Parathyroid adenoma (tissue), 2 donors: ENCODE results near the gene FKBP15.

Source experiments
- H2AFZ ChIP-seq: fragments of 300-600 bp; sonication (generic); one replicate; pipeline ENCODE4 v1.7.0; 2017; ENCODE audit warnings: antibody characterized with exemption, mild to moderate bottlenecking
- H3K27ac ChIP-seq: fragments of 300-600 bp; sonication (generic); one replicate; pipeline ENCODE4 v1.7.0; 2017
- H3K27me3 ChIP-seq: fragments of 300-600 bp; sonication (generic); one replicate; pipeline ENCODE4 v1.7.0; 2017; ENCODE audit warnings: low read length; ENCODE audit not compliant: control insufficient read depth, insufficient read depth
- H3K36me3 ChIP-seq: fragments of 300-600 bp; sonication (generic); one replicate; pipeline ENCODE4 v1.7.0; 2017; ENCODE audit warnings: low read length; ENCODE audit not compliant: control insufficient read depth, insufficient read depth
- H3K4me1 ChIP-seq: fragments of 300-600 bp; sonication (generic); one replicate; pipeline ENCODE4 v1.7.0; 2017; ENCODE audit warnings: control low read depth
- H3K4me2 ChIP-seq: fragments of 300-600 bp; sonication (generic); one replicate; pipeline ENCODE4 v1.7.0; 2017; ENCODE audit warnings: low read length
- H3K4me3 ChIP-seq: fragments of 300-600 bp; sonication (generic); one replicate; pipeline ENCODE4 v1.7.0; 2017; ENCODE audit warnings: low read depth, low read length
- H3K79me2 ChIP-seq: fragments of 300-600 bp; sonication (generic); one replicate; pipeline ENCODE4 v1.7.0; 2017; ENCODE audit warnings: control low read depth
- H3K9ac ChIP-seq: fragments of 300-600 bp; sonication (generic); one replicate; pipeline ENCODE4 v1.7.0; 2017; ENCODE audit warnings: mild to moderate bottlenecking
- H3K9me3 ChIP-seq: fragments of 300-600 bp; sonication (generic); one replicate; pipeline ENCODE4 v1.7.0; 2017; ENCODE audit warnings: low read length; ENCODE audit not compliant: control insufficient read depth
- TF ChIP-seq, protein P1 (sequence below): fragments of 300-600 bp; sonication (generic); IDR thresholded peaks from one replicate; pipeline ENCODE4 v1.7.0; 2017; ENCODE audit warnings: antibody characterized with exemption, mild to moderate bottlenecking
- donor health status: primary hyperparathyroidism.

FKBP15 gene

DNA sequence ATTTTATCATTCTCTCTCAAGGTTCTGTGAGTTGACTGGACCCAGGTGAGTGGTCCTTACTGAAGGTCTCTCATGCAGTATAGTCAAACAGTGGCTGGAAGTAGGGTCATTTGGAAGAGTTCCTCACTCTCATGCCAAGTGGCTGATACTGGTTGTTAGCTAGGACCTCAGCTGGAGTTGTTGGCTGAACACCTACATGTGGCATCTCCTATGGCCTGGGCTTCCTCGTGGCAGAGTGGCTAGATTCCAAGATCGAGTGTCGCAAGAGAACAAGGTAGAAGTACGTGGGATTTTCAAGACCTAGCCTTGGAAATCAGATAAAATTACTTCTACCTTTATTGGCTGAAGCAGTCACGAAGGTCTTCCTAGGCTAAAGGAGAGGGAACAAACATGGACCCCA is 62.6 kb downstream of the FKBP15 start:
- Histone ChIP-seq H3K27ac (peak overlapping the region; percentile 100), H3K4me1 (peaks cover 52% of the 10 kb centered on the region), H3K9me3 (no peaks in the 10 kb centered on the region), H3K9ac (no peak overlapping the region), H2AFZ (no peak overlapping the region), H3K27me3 (no peaks in the 10 kb centered on the region), H3K79me2 (peaks cover 26% of the 10 kb centered on the region), H3K36me3 (no peaks in the 10 kb centered on the region), H3K4me2 (peak overlapping the region; percentile 9), H3K4me3 (no peak overlapping the region)
- TF ChIP-seq, protein P1, sequence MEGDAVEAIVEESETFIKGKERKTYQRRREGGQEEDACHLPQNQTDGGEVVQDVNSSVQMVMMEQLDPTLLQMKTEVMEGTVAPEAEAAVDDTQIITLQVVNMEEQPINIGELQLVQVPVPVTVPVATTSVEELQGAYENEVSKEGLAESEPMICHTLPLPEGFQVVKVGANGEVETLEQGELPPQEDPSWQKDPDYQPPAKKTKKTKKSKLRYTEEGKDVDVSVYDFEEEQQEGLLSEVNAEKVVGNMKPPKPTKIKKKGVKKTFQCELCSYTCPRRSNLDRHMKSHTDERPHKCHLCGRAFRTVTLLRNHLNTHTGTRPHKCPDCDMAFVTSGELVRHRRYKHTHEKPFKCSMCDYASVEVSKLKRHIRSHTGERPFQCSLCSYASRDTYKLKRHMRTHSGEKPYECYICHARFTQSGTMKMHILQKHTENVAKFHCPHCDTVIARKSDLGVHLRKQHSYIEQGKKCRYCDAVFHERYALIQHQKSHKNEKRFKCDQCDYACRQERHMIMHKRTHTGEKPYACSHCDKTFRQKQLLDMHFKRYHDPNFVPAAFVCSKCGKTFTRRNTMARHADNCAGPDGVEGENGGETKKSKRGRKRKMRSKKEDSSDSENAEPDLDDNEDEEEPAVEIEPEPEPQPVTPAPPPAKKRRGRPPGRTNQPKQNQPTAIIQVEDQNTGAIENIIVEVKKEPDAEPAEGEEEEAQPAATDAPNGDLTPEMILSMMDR = no peak

DNA sequence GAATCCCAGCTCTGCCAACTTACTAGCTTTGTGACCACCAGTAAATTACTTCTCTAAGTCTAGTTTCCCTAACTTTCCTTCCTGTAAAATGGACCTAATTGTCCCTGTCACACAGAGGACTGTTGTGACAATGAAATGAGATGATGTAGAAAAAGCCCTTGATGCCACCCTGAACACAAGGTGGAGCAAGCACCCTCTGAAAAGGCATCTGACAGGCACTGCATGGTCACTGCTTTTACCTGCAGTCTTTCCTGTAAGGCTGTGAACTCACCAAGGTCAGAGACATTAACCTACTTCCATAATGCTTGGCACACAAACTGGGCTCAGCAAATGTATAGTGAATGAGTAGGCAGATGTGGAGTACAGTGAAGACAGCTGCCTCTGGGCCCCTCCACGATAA is 64.2 kb downstream of the FKBP15 start:
- no peaks in the 10 kb centered on the region for H3K36me3 ChIP-seq
- H3K4me2 ChIP-seq = peak overlapping the region; percentile 93
- peak overlapping the region; percentile 100 for H3K27ac ChIP-seq
- no peak overlapping the region for H3K9ac ChIP-seq
- no peak overlapping the region for H2AFZ ChIP-seq
- H3K27me3 ChIP-seq = no peaks in the 10 kb centered on the region
- peaks cover 42% of the 10 kb centered on the region for H3K79me2 ChIP-seq
- H3K4me3 ChIP-seq = peak overlapping the region; percentile 92
- TF ChIP-seq, protein P1 = no peak
- H3K4me1 ChIP-seq = peaks cover 46% of the 10 kb centered on the region
- no peaks in the 10 kb centered on the region for H3K9me3 ChIP-seq

DNA sequence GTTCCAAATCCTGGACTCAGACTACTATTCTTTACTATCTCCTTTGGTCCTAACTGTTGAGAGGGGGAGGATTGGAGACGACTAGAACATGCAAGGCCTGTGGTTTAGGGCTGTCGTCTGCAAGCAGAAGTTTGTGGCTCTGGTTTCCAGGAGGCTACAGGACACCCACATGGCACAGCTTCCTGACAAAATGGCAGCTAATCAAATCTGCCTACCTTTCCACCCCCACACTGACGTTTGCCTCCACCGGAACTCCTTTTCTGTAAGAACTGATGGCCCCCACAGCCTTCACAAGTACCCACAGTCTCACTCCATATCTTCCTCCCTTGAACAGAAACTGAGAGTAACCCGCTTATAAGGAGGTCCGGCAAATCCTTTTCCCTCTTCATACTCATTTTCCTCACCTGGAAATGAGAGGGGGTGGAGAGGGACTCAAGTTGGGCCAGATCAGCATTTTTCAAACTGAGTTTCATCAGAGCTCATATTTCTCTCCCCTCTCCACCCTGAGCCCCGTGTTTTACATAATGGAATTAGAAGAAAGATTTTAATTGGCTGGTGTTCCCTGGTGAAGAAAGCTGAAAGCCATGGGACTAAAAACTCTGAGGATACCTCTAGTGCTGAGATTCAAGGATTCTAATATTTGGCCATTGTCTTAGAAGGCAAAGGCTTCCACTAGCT is 65.0 kb downstream of the FKBP15 start:
- no peak overlapping the region for H2AFZ ChIP-seq
- peak overlapping the region; percentile 93 for H3K4me2 ChIP-seq
- H3K9ac ChIP-seq = no peak overlapping the region
- H3K79me2 ChIP-seq = peaks cover 50% of the 10 kb centered on the region
- H3K36me3 ChIP-seq = no peaks in the 10 kb centered on the region
- no peaks in the 10 kb centered on the region for H3K9me3 ChIP-seq
- H3K27ac ChIP-seq = peak overlapping the region; percentile 100
- TF ChIP-seq, protein P1 = no peak
- peaks cover 39% of the 10 kb centered on the region for H3K4me1 ChIP-seq
- peak overlapping the region; percentile 92 for H3K4me3 ChIP-seq
- H3K27me3 ChIP-seq = no peaks in the 10 kb centered on the region

DNA sequence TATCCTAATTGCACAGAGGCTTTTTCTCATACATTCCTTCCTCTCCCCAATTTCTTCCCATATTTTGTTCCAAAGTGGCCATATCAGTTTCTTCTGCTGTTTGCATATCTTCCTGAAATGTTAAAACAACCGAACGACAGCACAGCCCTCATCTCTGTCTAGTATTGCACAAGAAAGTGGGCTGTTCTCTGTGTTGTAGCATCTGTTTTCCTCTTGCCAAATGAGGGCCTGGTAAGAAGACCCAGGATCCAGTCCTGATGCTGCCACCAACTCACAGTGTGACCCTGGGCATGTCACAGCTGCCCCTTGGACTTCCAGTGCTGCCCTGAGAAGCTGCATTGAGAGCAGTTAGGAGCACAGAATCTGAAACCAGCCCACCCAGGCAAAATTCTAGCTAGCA is 66.1 kb downstream of the FKBP15 start:
- H3K27ac ChIP-seq = peak overlapping the region; percentile 100
- TF ChIP-seq, protein P1 = no peak
- peak overlapping the region; percentile 98 for H3K9ac ChIP-seq
- no peaks in the 10 kb centered on the region for H3K27me3 ChIP-seq
- H3K9me3 ChIP-seq = no peaks in the 10 kb centered on the region
- peaks cover 44% of the 10 kb centered on the region for H3K4me1 ChIP-seq
- H3K79me2 ChIP-seq = peaks cover 51% of the 10 kb centered on the region
- peak overlapping the region; percentile 93 for H3K4me2 ChIP-seq
- H3K36me3 ChIP-seq = no peaks in the 10 kb centered on the region
- H3K4me3 ChIP-seq = peak overlapping the region; percentile 92
- no peak overlapping the region for H2AFZ ChIP-seq

DNA sequence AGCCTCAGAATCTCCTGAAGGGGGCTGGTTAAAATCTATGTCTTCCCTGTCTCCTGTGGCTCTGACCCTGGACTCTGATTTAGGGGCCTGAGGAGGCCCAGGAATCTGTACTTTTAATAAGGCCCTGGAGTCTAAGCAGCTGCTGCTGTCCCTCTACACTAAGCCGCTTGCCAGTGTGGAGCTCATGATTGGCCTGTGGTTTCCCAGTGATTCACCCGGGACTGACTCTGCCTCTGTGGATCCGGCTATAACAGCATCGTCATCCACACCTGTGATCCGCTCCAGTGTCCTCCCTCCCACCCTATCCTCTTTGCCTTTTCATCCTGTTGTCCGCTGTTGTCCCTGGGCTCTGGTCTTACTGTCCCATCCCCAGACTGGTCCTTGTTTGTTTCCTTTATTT is 66.6 kb downstream of the FKBP15 start:
- H3K9me3 ChIP-seq = no peaks in the 10 kb centered on the region
- peak overlapping the region; percentile 100 for H3K27ac ChIP-seq
- peaks cover 51% of the 10 kb centered on the region for H3K79me2 ChIP-seq
- H3K9ac ChIP-seq = peak overlapping the region; percentile 98
- H2AFZ ChIP-seq = no peak overlapping the region
- peak overlapping the region; percentile 92 for H3K4me3 ChIP-seq
- no peaks in the 10 kb centered on the region for H3K36me3 ChIP-seq
- TF ChIP-seq, protein P1 = no peak
- H3K4me2 ChIP-seq = peak overlapping the region; percentile 93
- H3K27me3 ChIP-seq = no peaks in the 10 kb centered on the region
- peaks cover 48% of the 10 kb centered on the region for H3K4me1 ChIP-seq
